Thoracic aorta (tissue), 2 donors: ENCODE results near the gene HAND1. TPM values are rescaled to one million over a fixed set of nuclear protein-coding genes. Genes with fewer than 3 reads are reported as not detected.

ENCODE experiments used
- ATAC-seq: fragments of 150-250 bp; one replicate; pipeline ENCODE4 v1.8.0; 2017; ENCODE audit warnings: low read depth; ENCODE audit not compliant: insufficient number of reproducible peaks, low FRiP score
- DNase-seq: peaks from one replicate; pipeline ENCODE4 v3.0.0-alpha.2; 2020; ENCODE audit warnings: low spot score
- H3K27ac ChIP-seq, 2 donors: fragments of 200-600 bp; sonication (generic); 1 replicate in 1 of 2; 2 replicates in 1 of 2; pipeline ENCODE4 v1.5.1; 2016; ENCODE audit warnings: mild to moderate bottlenecking in 2 of 2, moderate library complexity in 2 of 2
- H3K27me3 ChIP-seq: fragments of 200-600 bp; sonication (generic); replicated peaks from 2 replicates; pipeline ENCODE4 v1.6.0; 2016; ENCODE audit warnings: mild to moderate bottlenecking; ENCODE audit not compliant: insufficient read depth
- H3K36me3 ChIP-seq: fragments of 200-600 bp; sonication (generic); one replicate; pipeline ENCODE4 v1.5.1; 2016
- H3K4me1 ChIP-seq, 2 donors: fragments of 200-600 bp; sonication (generic); 1 replicate in 1 of 2; 2 replicates in 1 of 2; pipeline versions ENCODE4 v1.5.1 to v1.6.0; 2016; ENCODE audit warnings: low read depth in 2 of 2, mild to moderate bottlenecking in 1 of 2; ENCODE audit not compliant: control insufficient read depth in 1 of 2
- H3K4me3 ChIP-seq: fragments of 200-600 bp; sonication (generic); 2 replicates; pipeline ENCODE4 v1.5.1; 2016; ENCODE audit warnings: mild to moderate bottlenecking
- H3K9me3 ChIP-seq: fragments of 200-600 bp; sonication (generic); 2 replicates; pipeline ENCODE4 v1.5.1; 2016
- CTCF ChIP-seq: fragments of 200-600 bp; sonication (generic); IDR thresholded peaks from one replicate; pipeline ENCODE4 v1.5.1; 2019; ENCODE audit warnings: antibody characterized with exemption
- total RNA-seq, 2 donors: library from RNA; depleted of rRNA; stranded (reverse); fragments of >200 nt; gene quantifications; one replicate each; pipeline versions ENCODE4 v1.1.0 to v1.2.3, GENCODE V29; 2016

Gene HAND1
- total RNA-seq, 2 donors from 2014 or later = not detected

- H3K27me3 ChIP-seq = no peaks in the 10 kb centered on the region
These were observed 47.6 kb downstream of the HAND1 start for GRCh38 chr5:154430466-154430865.

GRCh38 chr5:154429341-154429740, 48.7 kb downstream of the HAND1 start:
- DNase-seq (no peak), ATAC-seq (no peak)
- no peak overlapping the region for H3K4me3 ChIP-seq
- no peaks in the 10 kb centered on the region for H3K27me3 ChIP-seq
- no peaks in the 10 kb centered on the region for H3K9me3 ChIP-seq
- H3K36me3 ChIP-seq = no peaks in the 10 kb centered on the region
- no peak overlapping the region for H3K27ac ChIP-seq
- H3K4me1 ChIP-seq = no peaks in the 10 kb centered on the region
- no peak for TF ChIP-seq CTCF

More at GRCh38 chr5:154430466-154430865, 47.6 kb downstream of the HAND1 start:
- no peak for ATAC-seq
- Histone ChIP-seq H3K36me3 (no peaks in the 10 kb centered on the region), H3K9me3 (no peaks in the 10 kb centered on the region), H3K27ac (no peak overlapping the region), H3K4me3 (no peak overlapping the region), H3K4me1 (no peaks in the 10 kb centered on the region)
- TF ChIP-seq CTCF = no peak
- DNase-seq = no peak

- no peaks in the 10 kb centered on the region for H3K4me1 ChIP-seq
- no peaks in the 10 kb centered on the region for H3K27me3 ChIP-seq
- no peak for ATAC-seq
- H3K4me3 ChIP-seq = no peak overlapping the region
- no peak overlapping the region for H3K27ac ChIP-seq
- TF ChIP-seq CTCF = no peak
- H3K36me3 ChIP-seq = no peaks in the 10 kb centered on the region
- DNase-seq = no peak
- H3K9me3 ChIP-seq = no peaks in the 10 kb centered on the region
These were observed 49.8 kb downstream of the HAND1 start for GRCh38 chr5:154428208-154428607.

Other genes starting within 250 kb of the HAND1 start
- gene SAP30L, start 32.2 kb downstream of the HAND1 start, total RNA-seq = 10 to 100 TPM; 43.7 to 85.6 TPM